ENCODE results near the gene PARD3. TPM values are rescaled to one million over a fixed set of nuclear protein-coding genes. Genes with fewer than 3 reads are reported as not detected.

PARD3 gene
- total and polyA plus RNA-seq, 2 experiments from 2014 or later, result 6.3 to 21.2 TPM

GRCh38 chr10:34364253-34365037, 450.7 kb downstream of the PARD3 start:
- in situ Hi-C loops (cut with MboI), result no loop called here
- no peaks in the 10 kb centered on the region for H3K27me3 ChIP-seq (replicated peaks; ENCODE audit: insufficient read depth)
- H3K27ac ChIP-seq, result no peak overlapping the region
- no peaks in the 10 kb centered on the region for H3K9me2 ChIP-seq (ENCODE audit: insufficient read depth)
- 84 to 85% methylated on average over 5 of the region's 5 CpGs for WGBS, 2 experiments (ENCODE audit: low coverage in 1 of 2, low lambda C conversion rate in 2 of 2, missing lambda C conversion rate in 2 of 2)
- DNase-seq, result no peak
- H3K9ac ChIP-seq, result no peak overlapping the region
- H4K20me1 ChIP-seq (ENCODE audit: insufficient read depth), result no peaks in the 10 kb centered on the region
- H3K4me3 ChIP-seq, result no peak overlapping the region
- no peaks in the 10 kb centered on the region for H3K79me2 ChIP-seq (ENCODE audit: insufficient read depth)
- H2AFZ ChIP-seq, result no peak overlapping the region
- no peak overlapping the region for H3K4me2 ChIP-seq (ENCODE audit: unreplicated experiment)
- H3F3A ChIP-seq (ENCODE audit: insufficient read depth), result no peaks in the 10 kb centered on the region
- H3K9me3 ChIP-seq (ENCODE audit: low read depth), result no peaks in the 10 kb centered on the region
- no peak for TF ChIP-seq EZH2 (IDR thresholded peaks at IDR 0.05; ENCODE audit: insufficient read depth, poor library complexity, severe bottlenecking)
- TF ChIP-seq EZH2phosphoT487 (IDR thresholded peaks at IDR 0.05; ENCODE audit: insufficient read depth, low read depth), result no peak
- H3K4me1 ChIP-seq (ENCODE audit: insufficient read depth), result peaks cover 7% of the 10 kb centered on the region; the same call in 1 of the 2 replicates
- H3K36me3 ChIP-seq (ENCODE audit: low read depth), result 0 out of 2 replicates have a peak, but pooled peaks cover 2% of the 10 kb centered on the region

- Histone ChIP-seq H3K9me3 (ENCODE audit: low read depth) (no peaks in the 10 kb centered on the region), H3F3A (ENCODE audit: insufficient read depth) (no peaks in the 10 kb centered on the region), H2AFZ (no peak overlapping the region), H3K79me2 (ENCODE audit: insufficient read depth) (no peaks in the 10 kb centered on the region), H3K4me2 (ENCODE audit: unreplicated experiment) (no peak overlapping the region), H3K27me3 (replicated peaks; ENCODE audit: insufficient read depth) (no peaks in the 10 kb centered on the region), H3K4me1 (ENCODE audit: insufficient read depth) (peaks cover 7% of the 10 kb centered on the region; the same call in 1 of the 2 replicates), H4K20me1 (ENCODE audit: insufficient read depth) (no peaks in the 10 kb centered on the region), H3K4me3 (no peak overlapping the region), H3K9ac (no peak overlapping the region), H3K9me2 (ENCODE audit: insufficient read depth) (no peaks in the 10 kb centered on the region), H3K36me3 (ENCODE audit: low read depth) (peaks cover 7% of the 10 kb centered on the region; the same call in 1 of the 2 replicates), H3K27ac (no peak overlapping the region)
- no peak for DNase-seq
- no peak for TF ChIP-seq EZH2phosphoT487 (IDR thresholded peaks at IDR 0.05; ENCODE audit: insufficient read depth, low read depth)
- no peak for TF ChIP-seq EZH2 (IDR thresholded peaks at IDR 0.05; ENCODE audit: insufficient read depth, poor library complexity, severe bottlenecking)
- 80 to 88% methylated on average over 3 of the region's 3 CpGs for WGBS, 2 experiments (ENCODE audit: low coverage in 1 of 2, low lambda C conversion rate in 2 of 2, missing lambda C conversion rate in 2 of 2)
- in situ Hi-C loops (cut with MboI), result no loop called here
Measured at GRCh38 chr10:34360984-34361383, 454.1 kb downstream of the PARD3 start.

- Histone ChIP-seq H3K4me1 (ENCODE audit: insufficient read depth) (peaks cover 7% of the 10 kb centered on the region; the same call in 1 of the 2 replicates), H3K27me3 (replicated peaks; ENCODE audit: insufficient read depth) (no peaks in the 10 kb centered on the region), H3F3A (ENCODE audit: insufficient read depth) (no peaks in the 10 kb centered on the region), H2AFZ (no peak overlapping the region), H3K9me3 (ENCODE audit: low read depth) (no peaks in the 10 kb centered on the region), H3K27ac (no peak overlapping the region), H3K36me3 (ENCODE audit: low read depth) (peaks cover 7% of the 10 kb centered on the region; the same call in 1 of the 2 replicates), H3K4me3 (no peak overlapping the region), H3K4me2 (ENCODE audit: unreplicated experiment) (no peak overlapping the region), H3K9ac (no peak overlapping the region), H3K9me2 (ENCODE audit: insufficient read depth) (no peaks in the 10 kb centered on the region), H3K79me2 (ENCODE audit: insufficient read depth) (no peaks in the 10 kb centered on the region), H4K20me1 (ENCODE audit: insufficient read depth) (no peaks in the 10 kb centered on the region)
- TF ChIP-seq EZH2phosphoT487 (IDR thresholded peaks at IDR 0.05; ENCODE audit: insufficient read depth, low read depth) (no peak), EZH2 (IDR thresholded peaks at IDR 0.05; ENCODE audit: insufficient read depth, poor library complexity, severe bottlenecking) (no peak)
- 98 to 100% methylated on average over 4 of the region's 4 CpGs for WGBS, 2 experiments (ENCODE audit: low coverage in 1 of 2, low lambda C conversion rate in 2 of 2, missing lambda C conversion rate in 2 of 2)
- DNase-seq, result no peak
- in situ Hi-C loops (cut with MboI), result no loop called here
Measured at GRCh38 chr10:34359435-34359813, 455.7 kb downstream of the PARD3 start.

GRCh38 chr10:34358729-34359434, 456.2 kb downstream of the PARD3 start:
- in situ Hi-C loops (cut with MboI), result no loop called here

More at GRCh38 chr10:34358729-34359434, 456.2 kb downstream of the PARD3 start:
- TF ChIP-seq EZH2phosphoT487 (IDR thresholded peaks at IDR 0.05; ENCODE audit: insufficient read depth, low read depth) (no peak), EZH2 (IDR thresholded peaks at IDR 0.05; ENCODE audit: insufficient read depth, poor library complexity, severe bottlenecking) (no peak)
- H3K79me2 ChIP-seq (ENCODE audit: insufficient read depth), result no peaks in the 10 kb centered on the region
- H3K9ac ChIP-seq, result no peak overlapping the region
- no peak overlapping the region for H3K4me2 ChIP-seq (ENCODE audit: unreplicated experiment)
- H3K9me2 ChIP-seq (ENCODE audit: insufficient read depth), result no peaks in the 10 kb centered on the region
- no peak for DNase-seq
- no peak overlapping the region for H3K27ac ChIP-seq
- H3K36me3 ChIP-seq (ENCODE audit: low read depth), result peaks cover 7% of the 10 kb centered on the region; the same call in 1 of the 2 replicates
- no peak overlapping the region for H2AFZ ChIP-seq
- no peaks in the 10 kb centered on the region for H3F3A ChIP-seq (ENCODE audit: insufficient read depth)
- 93 to 94% methylated on average over 2 of the region's 2 CpGs for WGBS, 2 experiments (ENCODE audit: low coverage in 1 of 2, low lambda C conversion rate in 2 of 2, missing lambda C conversion rate in 2 of 2)
- H4K20me1 ChIP-seq (ENCODE audit: insufficient read depth), result no peaks in the 10 kb centered on the region
- H3K4me3 ChIP-seq, result no peak overlapping the region
- H3K4me1 ChIP-seq (ENCODE audit: insufficient read depth), result peaks cover 7% of the 10 kb centered on the region; the same call in 1 of the 2 replicates
- H3K9me3 ChIP-seq (ENCODE audit: low read depth), result no peaks in the 10 kb centered on the region
- H3K27me3 ChIP-seq (replicated peaks; ENCODE audit: insufficient read depth), result no peaks in the 10 kb centered on the region
